H9 (cell line): ENCODE data around the gene KRTAP6-3. TPM values are rescaled to one million over a fixed set of nuclear protein-coding genes. Genes with fewer than 3 reads are reported as not detected.
A peak's percentile ranks its signal among the peaks of the same experiment; 100 is the strongest.

ENCODE experiments used
- DNase-seq: peaks from one replicate; pipeline ENCODE4 v3.0.0-alpha.2; 2017
- H2AFZ ChIP-seq: one replicate; pipeline ENCODE4 v1.6.1; 2013; ENCODE audit warnings: mild to moderate bottlenecking, low read length, control low read depth, moderate library complexity
- H2AK5ac ChIP-seq: 2 replicates; pipeline ENCODE4 v1.6.1; 2013; ENCODE audit warnings: low read length, control low read depth, mixed read lengths; ENCODE audit not compliant: insufficient read length
- H2BK120ac ChIP-seq: one replicate; pipeline ENCODE4 v1.6.1; 2013; ENCODE audit warnings: low read depth, mild to moderate bottlenecking, low read length, control low read depth, inconsistent platforms; ENCODE audit not compliant: poor library complexity, severe bottlenecking
- H2BK12ac ChIP-seq: 2 replicates; pipeline ENCODE4 v1.6.1; 2013; ENCODE audit warnings: low read length, control low read depth, mixed read lengths, low read depth; ENCODE audit not compliant: insufficient read length
- H2BK15ac ChIP-seq: 2 replicates; pipeline ENCODE4 v1.6.1; 2013; ENCODE audit warnings: low read depth, low read length, control low read depth
- H2BK20ac ChIP-seq: one replicate; pipeline ENCODE4 v1.6.1; 2013; ENCODE audit warnings: low read depth, mild to moderate bottlenecking, low read length, control low read depth, inconsistent platforms; ENCODE audit not compliant: poor library complexity, severe bottlenecking
- H2BK5ac ChIP-seq: 2 replicates; pipeline ENCODE4 v1.6.1; 2013; ENCODE audit warnings: low read length, control low read depth, mixed read lengths; ENCODE audit not compliant: insufficient read length
- H3K14ac ChIP-seq: 2 replicates; pipeline ENCODE4 v1.6.1; 2013; ENCODE audit warnings: low read length, control low read depth; ENCODE audit not compliant: insufficient read depth
- H3K18ac ChIP-seq: 2 replicates; pipeline ENCODE4 v1.6.1; 2013; ENCODE audit warnings: low read depth, mild to moderate bottlenecking, mixed read lengths, low read length, control low read depth; ENCODE audit not compliant: insufficient read length
- H3K23ac ChIP-seq: 2 replicates; pipeline ENCODE4 v1.6.1; 2013; ENCODE audit warnings: low read length, control low read depth, mixed read lengths, low read depth; ENCODE audit not compliant: insufficient read length
- H3K23me2 ChIP-seq: 2 replicates; pipeline ENCODE4 v1.6.1; 2013; ENCODE audit warnings: low read depth, mild to moderate bottlenecking, mixed read lengths, low read length, control low read depth; ENCODE audit not compliant: insufficient read length, poor library complexity, severe bottlenecking
- H3K27ac ChIP-seq: 2 replicates; pipeline ENCODE4 v1.5.1; 2013; ENCODE audit warnings: low read length, control low read depth, mixed read lengths, low read depth; ENCODE audit not compliant: insufficient read length
- H3K27me3 ChIP-seq: 2 replicates; pipeline ENCODE4 v1.6.1; 2013; ENCODE audit warnings: low read length, control low read depth, inconsistent platforms; ENCODE audit not compliant: insufficient read depth
- H3K4ac ChIP-seq: 2 replicates; pipeline ENCODE4 v1.6.1; 2013; ENCODE audit warnings: low read depth, mild to moderate bottlenecking, control low read depth, inconsistent platforms, low read length, moderate library complexity
- H3K4me1 ChIP-seq: 2 replicates; pipeline ENCODE4 v1.6.1; 2013; ENCODE audit warnings: low read length, control low read depth, inconsistent platforms; ENCODE audit not compliant: insufficient read depth
- H3K4me2 ChIP-seq: 2 replicates; pipeline ENCODE4 v1.6.1; 2013; ENCODE audit warnings: low read length, control low read depth, mixed read lengths; ENCODE audit not compliant: insufficient read length, insufficient read depth
- H3K56ac ChIP-seq: 2 replicates; pipeline ENCODE4 v1.6.1; 2013; ENCODE audit warnings: low read depth, mild to moderate bottlenecking, mixed read lengths, low read length, control low read depth; ENCODE audit not compliant: insufficient read length
- H3K79me1 ChIP-seq: 2 replicates; pipeline ENCODE4 v1.6.1; 2013; ENCODE audit warnings: low read depth, mild to moderate bottlenecking, moderate library complexity, low read length, control low read depth, inconsistent platforms; ENCODE audit not compliant: insufficient read depth, poor library complexity, severe bottlenecking
- H3K79me2 ChIP-seq: 2 replicates; pipeline ENCODE4 v1.6.1; 2013; ENCODE audit warnings: low read length, control low read depth, inconsistent platforms; ENCODE audit not compliant: insufficient read depth
- H3K9ac ChIP-seq: 2 replicates; pipeline ENCODE4 v1.6.1; 2013; ENCODE audit warnings: low read length, control low read depth, mixed read lengths; ENCODE audit not compliant: insufficient read length; ENCODE audit errors: extremely low read depth
- H3K9me3 ChIP-seq: one replicate; pipeline ENCODE4 v1.6.1; 2013; ENCODE audit warnings: low read depth, low read length, inconsistent platforms; ENCODE audit not compliant: control insufficient read depth
- H3T11ph ChIP-seq: one replicate; pipeline ENCODE4 v1.6.1; 2013; ENCODE audit warnings: mild to moderate bottlenecking, low read length, control low read depth, inconsistent platforms
- H4K20me1 ChIP-seq: one replicate; pipeline ENCODE4 v1.6.1; 2013; ENCODE audit not compliant: control insufficient read depth, insufficient read length, insufficient read depth
- H4K5ac ChIP-seq: 2 replicates; pipeline ENCODE4 v1.6.1; 2013; ENCODE audit warnings: low read depth, mild to moderate bottlenecking, mixed read lengths, low read length, control low read depth; ENCODE audit not compliant: insufficient read length
- H4K8ac ChIP-seq: replicated peaks from 2 replicates; pipeline ENCODE4 v1.6.1; 2013; ENCODE audit warnings: low read length, control low read depth, mixed read lengths, low read depth; ENCODE audit not compliant: insufficient read length
- H4K91ac ChIP-seq: 2 replicates; pipeline ENCODE4 v1.6.1; 2013; ENCODE audit warnings: low read depth, mild to moderate bottlenecking, moderate library complexity, mixed read lengths, low read length, control low read depth; ENCODE audit not compliant: insufficient read length
- H3K27ac Mint-ChIP-seq, 3 experiments: 2 replicates in 2 of 3; 3 replicates in 1 of 3; pipeline ENCODE4 v1.8.0; 2020 to 2021; ENCODE audit warnings: mixed read lengths in 3 of 3, mild to moderate bottlenecking in 1 of 3, moderate library complexity in 1 of 3
- H3K27me3 Mint-ChIP-seq: 2 replicates; pipeline ENCODE4 v1.8.0; 2021; ENCODE audit warnings: low read depth, mild to moderate bottlenecking, moderate library complexity, mixed read lengths
- H3K36me3 Mint-ChIP-seq, 3 experiments: 2 replicates in 2 of 3; 3 replicates in 1 of 3; pipeline ENCODE4 v1.8.0; 2020 to 2021; ENCODE audit warnings: low read depth in 3 of 3, mixed read lengths in 3 of 3; ENCODE audit not compliant: insufficient read depth in 1 of 3
- H3K4me1 Mint-ChIP-seq, 2 experiments: 2 replicates each; pipeline ENCODE4 v1.8.0; 2020; ENCODE audit warnings: mixed read lengths in 2 of 2
- H3K4me3 Mint-ChIP-seq, 2 experiments: 2 replicates in 1 of 2; 3 replicates in 1 of 2; pipeline ENCODE4 v1.8.0; 2020 to 2021; ENCODE audit warnings: mild to moderate bottlenecking in 2 of 2, mixed read lengths in 2 of 2, moderate library complexity in 1 of 2
- H3K9me3 Mint-ChIP-seq, 2 experiments: 2 replicates in 1 of 2; 3 replicates in 1 of 2; pipeline ENCODE4 v1.8.0; 2020; ENCODE audit warnings: mild to moderate bottlenecking in 2 of 2, mixed read lengths in 2 of 2, moderate library complexity in 1 of 2
- WGBS: extraction: QIAGEN DNeasy Blood & Tissue Kit; methylation state at CpG from one replicate; pipeline ENCODE4 v1.1.7; 2013; ENCODE audit warnings: missing lambda C conversion rate, low lambda C conversion rate, mixed read lengths; ENCODE audit not compliant: insufficient read length; ENCODE audit errors: extremely low coverage; 5-methylcytosine and 5-hydroxymethylcytosine counted together
- total RNA-seq: library from RNA; stranded (reverse); gene quantifications from 2 replicates; pipeline ENCODE4 v1.2.1, GENCODE V29; 2021
- TF ChIP-seq, protein P1 (sequence below): fragments of 200-600 bp; sonication (generic); conservative IDR thresholded peaks from 3 replicates; pipeline ENCODE4 v1.8.0; 2021; ENCODE audit warnings: antibody characterized with exemption, mild to moderate bottlenecking

Gene KRTAP6-3
- total RNA-seq, 1 experiment from 2014 or later = not detected

- no peak overlapping the region for H2AK5ac ChIP-seq
- H4K5ac ChIP-seq = no peak overlapping the region
- H2BK120ac ChIP-seq = no peak overlapping the region
- no CpG with 5 or more reads among the region's 1 CpG for WGBS
- H2BK5ac ChIP-seq = no peak overlapping the region
- DNase-seq = no peak
- no peak overlapping the region for H3K56ac ChIP-seq
- no peak overlapping the region for H3K9ac ChIP-seq
- no peaks in the 10 kb centered on the region for H4K20me1 ChIP-seq
- TF ChIP-seq, protein P1, sequence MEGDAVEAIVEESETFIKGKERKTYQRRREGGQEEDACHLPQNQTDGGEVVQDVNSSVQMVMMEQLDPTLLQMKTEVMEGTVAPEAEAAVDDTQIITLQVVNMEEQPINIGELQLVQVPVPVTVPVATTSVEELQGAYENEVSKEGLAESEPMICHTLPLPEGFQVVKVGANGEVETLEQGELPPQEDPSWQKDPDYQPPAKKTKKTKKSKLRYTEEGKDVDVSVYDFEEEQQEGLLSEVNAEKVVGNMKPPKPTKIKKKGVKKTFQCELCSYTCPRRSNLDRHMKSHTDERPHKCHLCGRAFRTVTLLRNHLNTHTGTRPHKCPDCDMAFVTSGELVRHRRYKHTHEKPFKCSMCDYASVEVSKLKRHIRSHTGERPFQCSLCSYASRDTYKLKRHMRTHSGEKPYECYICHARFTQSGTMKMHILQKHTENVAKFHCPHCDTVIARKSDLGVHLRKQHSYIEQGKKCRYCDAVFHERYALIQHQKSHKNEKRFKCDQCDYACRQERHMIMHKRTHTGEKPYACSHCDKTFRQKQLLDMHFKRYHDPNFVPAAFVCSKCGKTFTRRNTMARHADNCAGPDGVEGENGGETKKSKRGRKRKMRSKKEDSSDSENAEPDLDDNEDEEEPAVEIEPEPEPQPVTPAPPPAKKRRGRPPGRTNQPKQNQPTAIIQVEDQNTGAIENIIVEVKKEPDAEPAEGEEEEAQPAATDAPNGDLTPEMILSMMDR = no peak
- H3K27me3 ChIP-seq = no peaks in the 10 kb centered on the region
- Mint-ChIP-seq H3K27me3 (no peaks in the 10 kb centered on the region; the same call in 1 of the 2 replicates), H3K4me3 (no peak overlapping the region), H3K9me3 (peaks cover 3 to 36% of the 10 kb centered on the region in 2 experiments; a peak in 3 of 5 replicates), H3K27ac (0 out of 7 replicates have a peak overlapping the region, but pooled peaks of 1 of the 3 experiments have one; percentile 32), H3K4me1 (no peaks in the 10 kb centered on the region), H3K36me3 (peaks cover 0 to 26% (median 0%) of the 10 kb centered on the region in 3 experiments; a peak in 3 of 7 replicates)
- no peak overlapping the region for H4K8ac ChIP-seq
- no peak overlapping the region for H2AFZ ChIP-seq
- H3K9me3 ChIP-seq = no peaks in the 10 kb centered on the region
- H3K14ac ChIP-seq = no peak overlapping the region
- H3K79me1 ChIP-seq = no peaks in the 10 kb centered on the region
- H2BK12ac ChIP-seq = peak overlapping the region; percentile 62
- H3K23me2 ChIP-seq = no peaks in the 10 kb centered on the region
- no peak overlapping the region for H2BK20ac ChIP-seq
- no peak overlapping the region for H3K4ac ChIP-seq
- no peak overlapping the region for H3K27ac ChIP-seq
- H4K91ac ChIP-seq = no peak overlapping the region
- H3K4me2 ChIP-seq = no peak overlapping the region
- H3K23ac ChIP-seq = no peak overlapping the region
- no peak overlapping the region for H3K18ac ChIP-seq
- no peaks in the 10 kb centered on the region for H3K4me1 ChIP-seq
- no peak overlapping the region for H3T11ph ChIP-seq
- H2BK15ac ChIP-seq = no peak overlapping the region
- no peaks in the 10 kb centered on the region for H3K79me2 ChIP-seq
These were observed 39.5 kb upstream of the KRTAP6-3 start for GRCh38 chr21:30552782-30553181.
